NOMO-1 treated with DMSO at 0.1 percent for 48 hours (cell line): ENCODE results near the gene SLC6A8.
A peak's percentile ranks its signal among the peaks of the same experiment; 100 is the strongest.
"Not testable (repeated sequence)": the region's sequence is repeated elsewhere in the genome, so short reads cannot be mapped to it uniquely, and the experiment has no call there.

Experiments
- DNase-seq: peaks from one replicate; lab custom pipeline; 2025; ENCODE audit not compliant: unreplicated experiment; lab: John Stamatoyannopoulos, UW

Gene SLC6A8

GRCh38 chrX:153671589-153672530 is 15.9 kb upstream of the SLC6A8 start:
- DNase-seq = no peak

GRCh38 chrX:153672531-153673427 is 14.9 kb upstream of the SLC6A8 start:
- no peak for DNase-seq

DNA sequence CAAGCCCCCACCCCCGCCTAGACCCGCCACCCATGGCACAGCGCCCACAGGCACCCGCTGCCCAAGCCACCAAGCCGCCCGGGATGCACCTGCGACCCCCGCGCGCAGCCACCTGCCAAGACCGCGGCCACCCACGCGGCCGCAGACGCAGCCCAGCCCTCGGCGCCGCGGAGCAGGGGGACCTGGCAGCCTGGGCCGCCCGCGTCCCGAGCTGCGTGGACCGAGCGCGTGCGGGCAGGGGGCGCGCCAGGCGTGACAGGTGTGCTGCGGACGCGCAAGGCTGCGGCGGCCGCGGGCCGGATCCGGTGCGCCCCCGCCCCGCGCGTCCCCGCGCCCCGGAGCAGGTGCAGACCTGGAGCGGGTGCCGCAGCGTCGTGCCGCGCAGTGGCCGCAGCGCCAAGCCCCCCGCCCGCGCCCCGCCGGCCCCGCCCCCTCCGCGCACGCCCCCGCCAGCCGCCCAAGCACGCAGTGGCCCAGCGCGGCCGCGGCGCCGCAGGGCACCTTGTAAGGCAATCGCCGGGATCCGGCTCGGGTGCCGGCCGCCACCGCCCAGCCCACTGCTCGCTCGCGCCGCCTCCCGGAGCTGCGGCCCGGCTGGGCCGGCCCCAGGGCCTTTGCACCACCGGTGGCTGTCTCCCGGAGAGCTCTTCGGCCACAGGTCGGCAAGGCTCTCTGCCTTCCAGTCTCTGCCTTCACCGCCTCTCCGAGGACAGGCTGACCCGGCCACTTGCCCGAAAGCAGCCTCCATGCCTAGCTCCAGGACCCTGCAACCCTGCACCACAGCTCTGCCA is 14.1 kb upstream of the SLC6A8 start, which contains the start of gene PNCK:
Gene PNCK, minus strand, starts transcription at position 386 of the 791 bp plus-strand sequence. CDS start 737 bp downstream, outside the sequence.
- DNase-seq = no peak

DNA sequence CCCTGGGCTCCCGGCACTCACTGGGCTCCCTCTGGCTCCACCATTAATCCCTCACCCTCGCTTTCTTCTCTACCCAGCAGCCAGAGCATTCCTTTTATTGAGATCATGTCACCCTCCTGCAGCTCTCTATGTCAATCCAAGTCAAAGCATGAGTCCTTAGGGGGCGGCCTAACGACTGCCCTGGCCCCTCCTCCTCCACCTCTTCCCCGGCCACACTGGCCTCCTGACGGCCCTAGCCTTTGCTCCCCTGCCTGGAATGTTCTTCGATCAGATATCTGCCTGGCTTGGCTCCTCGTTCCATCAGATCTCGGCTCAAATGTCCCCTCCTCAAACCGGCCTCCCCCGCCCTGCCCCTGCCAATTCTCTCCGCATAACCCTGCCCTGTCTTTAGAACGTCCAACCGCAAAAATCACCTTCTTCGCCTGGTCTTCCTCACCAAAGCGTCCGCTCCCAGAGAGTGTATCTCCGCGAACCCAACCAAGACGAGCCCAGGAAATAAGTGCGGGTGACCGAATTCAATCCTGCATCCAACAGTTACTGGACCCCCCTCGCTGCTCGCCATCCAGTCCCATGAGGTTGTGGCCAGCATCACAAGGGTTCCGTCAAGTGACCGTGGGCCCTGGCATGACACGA is 13.4 kb upstream of the SLC6A8 start:
- no peak for DNase-seq

DNA sequence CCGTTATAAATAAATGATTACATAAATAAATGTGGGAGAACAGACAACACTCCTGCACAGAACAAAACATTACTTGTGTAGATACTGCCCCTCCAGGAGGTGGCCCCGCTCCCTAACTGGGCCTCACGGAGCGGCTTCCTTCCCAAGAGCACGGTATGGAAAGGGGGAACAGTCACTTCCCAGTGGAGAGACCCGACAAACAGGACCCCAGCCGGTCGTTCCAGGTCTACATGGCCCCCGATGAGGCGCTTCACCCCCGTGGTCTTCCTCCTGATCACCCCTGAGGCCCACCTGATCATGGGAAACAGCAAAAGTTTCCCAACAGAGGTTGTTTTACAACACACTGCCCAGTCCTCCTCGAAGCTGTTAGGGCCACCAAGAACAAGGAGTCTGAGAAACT is 6.6 kb upstream of the SLC6A8 start:
- DNase-seq = no peak

- DNase-seq = not testable (repeated sequence)
Measured at GRCh38 chrX:153683486-153683885, 4.2 kb upstream of the SLC6A8 start.

- no peak for DNase-seq
Measured at GRCh38 chrX:153684467-153685155, 3.1 kb upstream of the SLC6A8 start.

DNA sequence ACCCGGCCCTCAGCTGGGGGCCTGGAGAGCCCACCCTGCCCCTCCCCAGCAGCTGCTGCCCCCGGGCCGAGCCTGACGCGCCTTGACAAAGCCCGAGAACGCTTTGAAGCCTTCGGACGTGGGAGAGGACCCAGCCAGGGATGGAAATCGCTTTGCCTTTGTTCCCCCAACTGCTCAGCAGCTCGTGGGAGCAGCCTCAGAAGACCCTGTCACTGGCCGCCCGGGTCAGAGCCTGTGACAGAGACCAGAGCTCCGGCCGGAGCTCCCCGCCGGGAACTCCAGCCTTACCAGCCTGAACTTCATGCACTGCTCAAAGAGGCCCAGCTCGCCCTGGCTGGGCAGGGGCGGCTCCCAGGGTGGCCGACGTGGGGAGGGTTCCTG is 2.6 kb upstream of the SLC6A8 start:
- no peak for DNase-seq

- peak; percentile 31 for DNase-seq
Measured at GRCh38 chrX:153685751-153686696, 1.7 kb upstream of the SLC6A8 start.

DNA sequence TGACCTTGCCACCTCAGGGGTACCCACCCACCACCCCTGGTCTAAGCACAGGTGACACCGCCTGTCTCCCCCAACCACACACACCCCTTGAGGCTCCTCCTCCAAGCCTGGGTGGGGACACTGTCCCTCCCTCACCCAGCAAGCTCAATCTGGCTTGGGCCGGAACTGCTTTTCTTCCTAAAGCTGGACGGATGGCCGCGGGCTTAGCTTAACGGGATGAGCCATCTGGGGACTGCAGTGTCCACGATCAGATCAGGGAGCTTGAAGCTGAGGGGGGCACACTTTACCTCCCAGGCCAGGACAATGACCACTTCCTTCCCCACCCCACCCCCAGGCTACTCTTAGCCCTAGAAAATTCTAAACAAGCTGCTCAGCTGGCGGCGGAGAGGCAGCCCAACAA is 1.0 kb upstream of the SLC6A8 start:
- DNase-seq = no peak

- no peak for DNase-seq
Measured at GRCh38 chrX:153688071-153688470, 345 bp downstream of the SLC6A8 start.

- DNase-seq = no peak
Measured at GRCh38 chrX:153688506-153688905, 780 bp downstream of the SLC6A8 start.

DNA sequence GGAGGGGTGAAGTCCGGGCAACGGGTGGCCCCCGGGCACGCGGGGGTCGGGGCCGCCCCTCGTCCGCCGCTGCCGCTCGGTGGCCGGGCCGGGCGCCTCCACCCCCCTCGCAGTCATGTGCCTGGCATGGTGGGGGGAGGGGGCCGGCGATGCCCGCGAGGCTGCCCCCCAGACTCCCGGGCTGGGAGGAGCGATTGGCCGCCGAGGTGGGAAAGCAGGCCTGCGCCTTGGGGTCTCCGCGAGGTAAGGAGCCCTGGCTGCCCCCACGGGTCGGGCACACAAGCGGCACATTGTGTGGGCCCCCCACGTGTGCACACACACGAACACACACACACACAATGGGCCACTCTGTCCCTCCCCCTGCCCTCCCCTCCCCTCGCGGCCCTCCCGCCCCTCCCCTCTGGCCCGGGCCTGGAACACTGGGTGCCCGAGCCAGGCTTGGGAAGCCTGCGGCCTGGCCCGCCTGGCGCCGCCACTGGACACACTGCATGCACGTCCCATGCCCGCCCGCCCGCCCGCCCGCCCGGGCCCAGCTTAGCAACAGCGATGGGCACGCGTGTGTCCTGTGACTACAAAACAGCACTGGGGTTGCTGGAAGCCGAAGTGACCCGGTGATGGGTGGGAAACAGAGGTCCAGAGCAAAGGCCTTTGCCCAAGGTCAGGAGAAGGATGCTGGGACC is 1.3 kb downstream of the SLC6A8 start:
- DNase-seq = no peak

GRCh38 chrX:153689654-153690465 is 2.1 kb downstream of the SLC6A8 start:
- no peak for DNase-seq

- DNase-seq = no peak
Measured at GRCh38 chrX:153690466-153690865, 2.7 kb downstream of the SLC6A8 start.

- not testable (repeated sequence) for DNase-seq
Measured at GRCh38 chrX:153691032-153691827, 3.5 kb downstream of the SLC6A8 start.

- no peak for DNase-seq
Measured at GRCh38 chrX:153692003-153692402, 4.3 kb downstream of the SLC6A8 start.
